Breast epithelium (tissue), 3 donors: ENCODE data around the gene EEPD1.

ENCODE experiments used
- POLR2A ChIP-seq: fragments of 450-650 bp; IDR thresholded peaks from one replicate; pipeline ENCODE4 v1.6.1; 2016; ENCODE audit warnings: antibody characterized with exemption, mild to moderate bottlenecking, moderate library complexity
- TF ChIP-seq, protein P1 (sequence below), 3 donors: fragments of 450-650 bp; IDR thresholded peaks; one replicate each; pipeline ENCODE4 v1.5.1; 2016 to 2017; ENCODE audit warnings: antibody characterized with exemption in 3 of 3, mild to moderate bottlenecking in 3 of 3, moderate library complexity in 3 of 3

- TF ChIP-seq POLR2A = no peak
- TF ChIP-seq, protein P1, sequence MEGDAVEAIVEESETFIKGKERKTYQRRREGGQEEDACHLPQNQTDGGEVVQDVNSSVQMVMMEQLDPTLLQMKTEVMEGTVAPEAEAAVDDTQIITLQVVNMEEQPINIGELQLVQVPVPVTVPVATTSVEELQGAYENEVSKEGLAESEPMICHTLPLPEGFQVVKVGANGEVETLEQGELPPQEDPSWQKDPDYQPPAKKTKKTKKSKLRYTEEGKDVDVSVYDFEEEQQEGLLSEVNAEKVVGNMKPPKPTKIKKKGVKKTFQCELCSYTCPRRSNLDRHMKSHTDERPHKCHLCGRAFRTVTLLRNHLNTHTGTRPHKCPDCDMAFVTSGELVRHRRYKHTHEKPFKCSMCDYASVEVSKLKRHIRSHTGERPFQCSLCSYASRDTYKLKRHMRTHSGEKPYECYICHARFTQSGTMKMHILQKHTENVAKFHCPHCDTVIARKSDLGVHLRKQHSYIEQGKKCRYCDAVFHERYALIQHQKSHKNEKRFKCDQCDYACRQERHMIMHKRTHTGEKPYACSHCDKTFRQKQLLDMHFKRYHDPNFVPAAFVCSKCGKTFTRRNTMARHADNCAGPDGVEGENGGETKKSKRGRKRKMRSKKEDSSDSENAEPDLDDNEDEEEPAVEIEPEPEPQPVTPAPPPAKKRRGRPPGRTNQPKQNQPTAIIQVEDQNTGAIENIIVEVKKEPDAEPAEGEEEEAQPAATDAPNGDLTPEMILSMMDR (IDR thresholded peaks at IDR 0.05) = no peak
These were observed 55.4 kb downstream of the EEPD1 start for GRCh38 chr7:36208426-36208825.
